Thyroid gland (tissue), 4 donors: ENCODE measurements around the gene SLC10A4. TPM values are rescaled to one million over a fixed set of nuclear protein-coding genes. Genes with fewer than 3 reads are reported as not detected.

ENCODE experiments used
- DNase-seq, 2 donors: peaks; one replicate each; pipeline ENCODE4 v3.0.0-alpha.2; 2019
- H3K27ac ChIP-seq, 3 donors: fragments of 200-600 bp; sonication (generic); 1 replicate in 2 of 3; 2 replicates in 1 of 3; pipeline ENCODE4 v1.5.1; 2016 to 2019; ENCODE audit warnings: mild to moderate bottlenecking in 1 of 3, moderate library complexity in 1 of 3
- H3K27me3 ChIP-seq: fragments of 200-600 bp; sonication (generic); one replicate; pipeline ENCODE4 v1.5.1; 2019
- H3K36me3 ChIP-seq, 2 donors: fragments of 200-600 bp; sonication (generic); one replicate each; pipeline ENCODE4 v1.5.1; 2016 to 2019
- H3K4me1 ChIP-seq, 2 donors: fragments of 200-600 bp; sonication (generic); one replicate each; pipeline ENCODE4 v1.5.1; 2017 to 2019
- H3K4me3 ChIP-seq, 3 donors: fragments of 200-600 bp; sonication (generic); replicated peaks in 1 of 3; 1 replicate in 2 of 3; 2 replicates in 1 of 3; pipeline ENCODE4 v1.5.1; 2016; ENCODE audit warnings: mild to moderate bottlenecking in 1 of 3
- H3K9me3 ChIP-seq: fragments of 200-600 bp; sonication (generic); one replicate; pipeline ENCODE4 v1.5.1; 2017
- CTCF ChIP-seq, 6 experiments: fragments of 200-600 bp in 3 of 6; fragments of 450-650 bp in 3 of 6; sonication (generic) in 3 of 6; IDR thresholded peaks; one replicate each; pipeline ENCODE4 v1.5.1; 2016 to 2019; ENCODE audit warnings: antibody characterized with exemption in 6 of 6, mild to moderate bottlenecking in 2 of 6, inconsistent platforms in 1 of 6, moderate library complexity in 1 of 6
- POLR2A ChIP-seq, 2 donors: fragments of 450-650 bp; IDR thresholded peaks; one replicate each; pipeline ENCODE4 v1.6.1; 2017; ENCODE audit warnings: antibody characterized with exemption in 2 of 2, mild to moderate bottlenecking in 2 of 2, moderate library complexity in 1 of 2
- WGBS, 2 donors: methylation state at CpG; one replicate each; pipeline ENCODE4 v1.1.5; 2017; 5-methylcytosine and 5-hydroxymethylcytosine counted together
- intact Hi-C: fragments of 100-400 bp; cut with DNase I; formaldehyde crosslinking; loops from one replicate; pipeline ENCODE4 v1.15.1; 2023
- total RNA-seq, 4 donors: library from RNA; depleted of rRNA; stranded (reverse); fragments of >200 nt; gene quantifications; one replicate each; pipeline ENCODE4 v1.2.3, GENCODE V29; 2016

Gene SLC10A4
- total RNA-seq, 4 donors from 2014 or later: 0.13 TPM; not detected in 3

GRCh38 chr4:48462363-48462762, 20.8 kb upstream of the SLC10A4 start:
- Histone ChIP-seq H3K9me3 (no peaks in the 10 kb centered on the region), H3K27ac (no peak overlapping the region), H3K36me3 (no peaks in the 10 kb centered on the region), H3K4me1 (no peaks in the 10 kb centered on the region), H3K27me3 (no peaks in the 10 kb centered on the region), H3K4me3 (no peak overlapping the region)
- intact Hi-C loops: no loop called here
- 65 to 73% methylated on average over 5 of the region's 5 CpGs for WGBS, 2 donors
- TF ChIP-seq POLR2A (IDR thresholded peaks at IDR 0.05) (no peak), CTCF (IDR thresholded peaks at IDR 0.05) (no peak)
- DNase-seq: no peak

GRCh38 chr4:48467442-48467841, 15.7 kb upstream of the SLC10A4 start:
- Histone ChIP-seq H3K4me3 (no peak overlapping the region), H3K4me1 (no peaks in the 10 kb centered on the region), H3K9me3 (no peaks in the 10 kb centered on the region), H3K36me3 (no peaks in the 10 kb centered on the region), H3K27ac (no peak overlapping the region), H3K27me3 (no peaks in the 10 kb centered on the region)
- intact Hi-C loops: no loop called here
- TF ChIP-seq POLR2A (IDR thresholded peaks at IDR 0.05) (no peak), CTCF (IDR thresholded peaks at IDR 0.05) (no peak)
- 55 to 58% methylated on average over 2 of the region's 2 CpGs for WGBS, 2 donors
- DNase-seq: no peak

GRCh38 chr4:48467891-48468290, 15.3 kb upstream of the SLC10A4 start:
- no peak for TF ChIP-seq POLR2A (IDR thresholded peaks at IDR 0.05)
- TF ChIP-seq CTCF (IDR thresholded peaks at IDR 0.05): no peak
- no peak for DNase-seq
- Histone ChIP-seq H3K4me3 (no peak overlapping the region), H3K27ac (no peak overlapping the region), H3K9me3 (no peaks in the 10 kb centered on the region), H3K4me1 (no peaks in the 10 kb centered on the region), H3K27me3 (no peaks in the 10 kb centered on the region), H3K36me3 (no peaks in the 10 kb centered on the region)
- WGBS, 2 donors: 79 to 88% methylated on average over 4 to 5 of the region's 5 CpGs
- intact Hi-C loops: no loop called here

- DNase-seq: no peak
- TF ChIP-seq POLR2A (IDR thresholded peaks at IDR 0.05) (no peak), CTCF (IDR thresholded peaks at IDR 0.05) (no peak)
- no peaks in the 10 kb centered on the region for H3K4me1 ChIP-seq
- H3K4me3 ChIP-seq: no peak overlapping the region
- H3K27ac ChIP-seq: no peak overlapping the region
- H3K9me3 ChIP-seq: no peaks in the 10 kb centered on the region
- intact Hi-C loops: no loop called here
- no peaks in the 10 kb centered on the region for H3K27me3 ChIP-seq
- WGBS, 2 donors: 82 to 89% methylated on average over 1 of the region's 1 CpG
- H3K36me3 ChIP-seq: no peaks in the 10 kb centered on the region
These were observed 13.0 kb upstream of the SLC10A4 start for GRCh38 chr4:48470137-48470536.

- TF ChIP-seq CTCF (IDR thresholded peaks at IDR 0.05): no peak
- no peak for TF ChIP-seq POLR2A (IDR thresholded peaks at IDR 0.05)
- Histone ChIP-seq H3K27ac (no peak overlapping the region), H3K36me3 (no peaks in the 10 kb centered on the region), H3K9me3 (no peaks in the 10 kb centered on the region), H3K27me3 (no peaks in the 10 kb centered on the region), H3K4me3 (no peak overlapping the region), H3K4me1 (no peaks in the 10 kb centered on the region)
- DNase-seq: no peak
- intact Hi-C loops: no loop called here
- WGBS, 2 donors: 41 to 43% methylated on average over 2 of the region's 2 CpGs
These were observed 12.6 kb upstream of the SLC10A4 start for GRCh38 chr4:48470570-48470969.
